Mesenchymal stem cell (in vitro differentiated cells and primary cell): ENCODE measurements around the gene ZNRD2.

Source experiments
- DNase-seq: peaks from one replicate; pipeline ENCODE4 v3.0.0-alpha.2; 2013
- H2AFZ ChIP-seq: one replicate; pipeline ENCODE4 v1.6.1; 2013; ENCODE audit warnings: low read depth, mild to moderate bottlenecking, control low read depth, inconsistent platforms, low read length, moderate library complexity
- H2AK5ac ChIP-seq: 2 replicates; pipeline ENCODE4 v1.6.1; 2013; ENCODE audit warnings: low read length, moderate library complexity, mild to moderate bottlenecking, inconsistent platforms; ENCODE audit not compliant: severe bottlenecking
- H2BK120ac ChIP-seq: one replicate; pipeline ENCODE4 v1.6.1; 2013; ENCODE audit warnings: low read depth, mild to moderate bottlenecking, inconsistent platforms, low read length, moderate library complexity
- H2BK12ac ChIP-seq, 2 experiments: one replicate each; pipeline ENCODE4 v1.6.1; 2013; ENCODE audit warnings: inconsistent platforms in 2 of 2, low read length in 2 of 2, mild to moderate bottlenecking in 2 of 2, moderate library complexity in 2 of 2, control low read depth in 1 of 2
- H2BK15ac ChIP-seq: one replicate; pipeline ENCODE4 v1.6.1; 2013; ENCODE audit warnings: mild to moderate bottlenecking, low read depth, inconsistent platforms; ENCODE audit not compliant: poor library complexity, severe bottlenecking
- H2BK5ac ChIP-seq: 2 replicates; pipeline ENCODE4 v1.6.1; 2013; ENCODE audit warnings: low read depth, mild to moderate bottlenecking, low read length, control low read depth, inconsistent platforms; ENCODE audit not compliant: poor library complexity, severe bottlenecking
- H3K14ac ChIP-seq, 2 experiments: one replicate each; pipeline ENCODE4 v1.6.1; 2013; ENCODE audit warnings: inconsistent platforms in 2 of 2, low read length in 2 of 2, control low read depth in 1 of 2, mild to moderate bottlenecking in 1 of 2, moderate library complexity in 1 of 2
- H3K18ac ChIP-seq, 2 experiments: one replicate each; pipeline ENCODE4 v1.6.1; 2013; ENCODE audit warnings: inconsistent platforms in 2 of 2, low read length in 2 of 2, control low read depth in 1 of 2, low read depth in 1 of 2, mild to moderate bottlenecking in 1 of 2
- H3K23ac ChIP-seq, 2 experiments: one replicate each; pipeline ENCODE4 v1.6.1; 2013; ENCODE audit warnings: inconsistent platforms in 2 of 2, low read length in 2 of 2, mild to moderate bottlenecking in 2 of 2, moderate library complexity in 2 of 2, control low read depth in 1 of 2
- H3K27ac ChIP-seq: 2 replicates; pipeline ENCODE4 v1.5.1; 2013; ENCODE audit warnings: mild to moderate bottlenecking, moderate library complexity, low read length, control low read depth, inconsistent platforms; ENCODE audit not compliant: poor library complexity, severe bottlenecking
- H3K27me3 ChIP-seq, 2 experiments: 2 replicates each; pipeline versions ENCODE4 v1.6.1 to v1.7.0; 2013; ENCODE audit warnings: low read length in 2 of 2, mild to moderate bottlenecking in 2 of 2, moderate library complexity in 2 of 2, control low read depth in 1 of 2, inconsistent platforms in 1 of 2; ENCODE audit not compliant: control insufficient read depth in 1 of 2, insufficient read depth in 1 of 2
- H3K36me3 ChIP-seq, 2 experiments: 2 replicates each; pipeline versions ENCODE4 v1.6.1 to v1.7.0; 2013; ENCODE audit warnings: low read length in 2 of 2, control low read depth in 1 of 2, inconsistent platforms in 1 of 2, low read depth in 1 of 2, mild to moderate bottlenecking in 1 of 2; ENCODE audit not compliant: insufficient read depth in 2 of 2, control insufficient read depth in 1 of 2
- H3K4ac ChIP-seq, 2 experiments: one replicate each; pipeline ENCODE4 v1.6.1; 2013; ENCODE audit warnings: inconsistent platforms in 2 of 2, low read length in 2 of 2, mild to moderate bottlenecking in 2 of 2, moderate library complexity in 2 of 2, control low read depth in 1 of 2, low read depth in 1 of 2
- H3K4me1 ChIP-seq: 2 replicates; pipeline ENCODE4 v1.6.1; 2013; ENCODE audit warnings: low read depth, low read length, control low read depth; ENCODE audit not compliant: control insufficient read depth, insufficient read depth
- H3K4me2 ChIP-seq: 2 replicates; pipeline ENCODE4 v1.6.1; 2013; ENCODE audit warnings: low read length, mild to moderate bottlenecking, inconsistent platforms; ENCODE audit not compliant: poor library complexity, severe bottlenecking
- H3K4me3 ChIP-seq, 2 experiments: 2 replicates each; pipeline versions ENCODE4 v1.5.1 to v1.7.0; 2013; ENCODE audit warnings: low read length in 2 of 2, mild to moderate bottlenecking in 2 of 2, control low read depth in 1 of 2, low read depth in 1 of 2; ENCODE audit not compliant: insufficient read depth in 1 of 2
- H3K79me1 ChIP-seq: replicated peaks from 2 replicates; pipeline ENCODE4 v1.6.1; 2013; ENCODE audit warnings: mild to moderate bottlenecking, control low read depth, low read length, inconsistent platforms; ENCODE audit not compliant: poor library complexity, severe bottlenecking
- H3K9ac ChIP-seq: 2 replicates; pipeline ENCODE4 v1.7.0; 2013; ENCODE audit warnings: mild to moderate bottlenecking, low read length, moderate library complexity
- H3K9me3 ChIP-seq: 2 replicates; pipeline ENCODE4 v1.7.0; 2013; ENCODE audit warnings: mild to moderate bottlenecking, low read length; ENCODE audit not compliant: control insufficient read depth
- H4K8ac ChIP-seq: one replicate; pipeline ENCODE4 v1.6.1; 2013; ENCODE audit warnings: inconsistent platforms, mild to moderate bottlenecking, low read length, moderate library complexity
- H4K91ac ChIP-seq: one replicate; pipeline ENCODE4 v1.6.1; 2013; ENCODE audit warnings: mild to moderate bottlenecking, low read length, inconsistent platforms
- WGBS: methylation state at CpG from one replicate; pipeline ENCODE4 v1.1.7; 2013; ENCODE audit warnings: mixed read lengths; 5-methylcytosine and 5-hydroxymethylcytosine counted together

The ZNRD2 gene

DNA sequence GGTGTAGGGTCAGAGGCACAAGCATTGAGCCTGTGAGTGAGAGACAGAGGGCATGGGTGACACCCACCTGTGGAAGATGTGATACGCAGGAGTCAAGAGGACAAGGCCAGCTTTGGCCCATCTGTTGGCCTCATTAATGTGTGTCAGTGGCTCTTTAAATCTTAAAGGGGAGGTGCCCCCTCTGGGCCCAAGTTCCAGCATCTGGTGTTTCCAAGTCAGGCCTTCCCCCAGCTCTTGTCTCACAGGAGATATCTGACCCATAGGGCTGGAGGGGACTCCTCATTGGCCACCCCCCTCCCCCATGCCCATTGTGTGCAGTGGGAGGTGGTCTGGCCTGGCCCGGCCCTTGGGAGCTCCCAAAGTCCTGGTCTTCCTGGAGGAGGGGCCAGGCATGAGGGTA is 16.4 kb downstream of the ZNRD2 start:
- Histone ChIP-seq H3K27me3 (no peaks in the 10 kb centered on the region), H2BK15ac (no peak overlapping the region), H4K8ac (peak overlapping the region; percentile 24), H3K18ac (peak overlapping the region in 1 of 2 experiments; percentile 37), H2AFZ (no peak overlapping the region), H3K4me2 (no peak overlapping the region), H2BK120ac (no peak overlapping the region), H3K23ac (peak overlapping the region in 1 of 2 experiments; percentile 1), H3K79me1 (peaks cover 17% of the 10 kb centered on the region), H4K91ac (peak overlapping the region; percentile 2), H3K9me3 (no peaks in the 10 kb centered on the region), H3K4me1 (peaks cover 26% of the 10 kb centered on the region), H3K9ac (peak overlapping the region; percentile 9), H2BK5ac (no peak overlapping the region), H2BK12ac (peak overlapping the region; percentile 45 to 69), H3K36me3 (peaks cover 54 to 57% of the 10 kb centered on the region in 2 experiments), H3K14ac (no peak overlapping the region), H3K27ac (no peak overlapping the region), H3K4me3 (peak overlapping the region in 1 of 2 experiments; percentile 26), H2AK5ac (no peak overlapping the region), H3K4ac (no peak overlapping the region)
- peak; percentile 51 for DNase-seq
- WGBS: 76% methylated on average over 2 of the region's 2 CpGs

DNA sequence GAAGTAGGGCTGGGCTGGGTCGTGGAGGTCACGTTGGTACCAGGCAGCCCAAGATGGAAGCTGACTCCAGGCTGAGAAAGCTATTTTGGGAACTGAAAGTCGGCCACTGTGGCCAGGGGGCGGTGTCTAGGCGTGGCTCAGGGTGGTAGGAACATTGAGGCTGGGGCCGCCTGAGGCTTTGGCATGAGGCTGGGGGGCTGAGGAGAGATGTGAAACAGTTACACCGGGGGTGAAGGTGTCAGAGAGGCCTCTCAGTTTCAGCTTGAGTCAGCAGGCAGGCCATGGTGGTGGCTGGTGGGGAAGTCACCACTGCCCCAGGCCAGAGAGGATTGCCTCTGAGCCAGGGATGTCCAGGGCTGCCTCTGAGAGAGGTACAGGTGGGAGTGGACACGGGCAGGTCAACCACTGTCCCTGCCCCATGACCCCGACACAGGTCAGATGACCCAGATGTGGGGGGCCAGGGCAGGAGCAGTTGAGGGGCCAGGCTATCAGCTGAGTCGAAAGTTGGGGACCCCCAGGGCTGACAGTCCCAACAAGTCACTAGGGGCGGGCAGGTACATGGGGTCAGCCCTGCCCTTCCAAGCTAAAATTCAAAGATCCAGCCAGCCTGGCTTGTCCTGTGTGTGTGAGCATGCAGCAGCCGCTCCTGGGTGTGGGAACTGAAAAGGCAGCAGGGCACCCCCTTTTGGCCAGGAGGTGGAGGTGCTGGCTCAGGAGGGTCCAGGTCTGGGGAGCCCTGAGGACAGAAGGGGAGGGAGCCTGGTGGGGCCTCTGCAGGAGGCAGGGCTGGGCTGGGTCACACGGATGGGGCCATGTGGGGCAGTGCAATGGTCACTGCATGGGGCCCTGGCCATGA is 18.1 kb downstream of the ZNRD2 start:
- Histone ChIP-seq H3K4me2 (no peak overlapping the region), H3K9ac (peak overlapping the region; percentile 59), H3K27me3 (no peaks in the 10 kb centered on the region), H3K4ac (peak overlapping the region in 1 of 2 experiments; percentile 54), H2BK12ac (peak overlapping the region; percentile 27 to 42), H3K79me1 (peaks cover 17% of the 10 kb centered on the region), H3K9me3 (no peaks in the 10 kb centered on the region), H3K4me1 (peaks cover 38% of the 10 kb centered on the region), H3K14ac (peak overlapping the region in 1 of 2 experiments; percentile 41), H2BK120ac (peak overlapping the region; percentile 11), H2BK15ac (no peak overlapping the region), H3K27ac (no peak overlapping the region), H2AFZ (no peak overlapping the region), H4K91ac (peak overlapping the region; percentile 88), H3K18ac (peak overlapping the region; percentile 29 to 63), H3K23ac (peak overlapping the region in 1 of 2 experiments; percentile 6), H3K4me3 (no peak overlapping the region), H4K8ac (peak overlapping the region; percentile 85), H2AK5ac (peak overlapping the region; percentile 66), H3K36me3 (peaks cover 50 to 53% of the 10 kb centered on the region in 2 experiments), H2BK5ac (no peak overlapping the region)
- 66% methylated on average over 13 of the region's 13 CpGs for WGBS
- peak; percentile 59 for DNase-seq

DNA sequence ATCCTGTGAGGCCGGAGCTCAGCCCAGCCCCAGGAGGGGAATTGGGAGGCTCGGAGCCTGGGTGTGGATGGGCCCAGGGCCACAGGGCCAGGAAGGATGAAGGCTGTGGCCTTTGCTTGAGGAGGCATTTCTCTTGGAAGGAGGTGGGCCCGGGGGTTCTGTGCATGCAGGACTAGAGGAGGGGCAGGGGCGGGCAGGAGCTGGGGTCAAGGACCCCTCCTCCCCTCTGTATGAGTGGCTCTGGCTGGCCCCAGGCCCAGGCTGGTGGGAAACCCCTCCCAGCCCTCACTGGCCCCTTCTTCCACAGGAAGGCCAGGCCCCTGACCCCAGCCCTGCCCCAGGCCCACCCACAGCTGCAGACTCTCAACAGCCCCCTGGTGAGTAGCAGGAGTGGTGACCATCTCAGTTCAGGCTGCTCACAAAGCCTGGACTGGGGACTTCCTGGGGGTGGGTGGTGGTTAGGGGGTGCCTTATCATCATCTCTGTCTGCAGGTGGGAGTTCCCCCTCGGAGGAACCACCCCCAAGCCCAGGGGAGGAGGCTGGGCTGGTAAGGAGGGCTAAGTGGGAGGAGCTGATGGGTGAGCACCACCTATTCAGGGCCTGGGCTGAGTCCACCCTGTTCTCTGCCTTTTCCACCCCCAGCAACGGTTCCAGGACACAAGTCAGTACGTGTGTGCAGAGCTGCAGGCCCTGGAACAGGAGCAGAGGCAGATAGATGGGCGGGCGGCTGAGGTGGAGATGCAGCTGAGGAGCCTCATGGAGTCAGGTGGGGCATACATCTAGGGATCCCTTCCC is 19.4 kb downstream of the ZNRD2 start:
- Histone ChIP-seq H4K8ac (peak overlapping the region; percentile 46), H2BK15ac (peak overlapping the region; percentile 79), H3K9ac (no peak overlapping the region), H3K14ac (no peak overlapping the region), H2AK5ac (no peak overlapping the region), H2AFZ (no peak overlapping the region), H3K36me3 (peaks cover 44 to 50% of the 10 kb centered on the region in 2 experiments), H3K27me3 (no peaks in the 10 kb centered on the region), H3K23ac (no peak overlapping the region), H3K4me1 (peaks cover 39% of the 10 kb centered on the region), H2BK120ac (no peak overlapping the region), H2BK5ac (no peak overlapping the region), H3K27ac (no peak overlapping the region), H3K4ac (no peak overlapping the region), H3K18ac (no peak overlapping the region), H4K91ac (peak overlapping the region; percentile 41), H3K4me3 (no peak overlapping the region), H3K79me1 (peaks cover 14% of the 10 kb centered on the region), H2BK12ac (no peak overlapping the region), H3K4me2 (no peak overlapping the region), H3K9me3 (no peaks in the 10 kb centered on the region)
- 87% methylated on average over 7 of the region's 9 CpGs for WGBS
- no peak for DNase-seq

DNA sequence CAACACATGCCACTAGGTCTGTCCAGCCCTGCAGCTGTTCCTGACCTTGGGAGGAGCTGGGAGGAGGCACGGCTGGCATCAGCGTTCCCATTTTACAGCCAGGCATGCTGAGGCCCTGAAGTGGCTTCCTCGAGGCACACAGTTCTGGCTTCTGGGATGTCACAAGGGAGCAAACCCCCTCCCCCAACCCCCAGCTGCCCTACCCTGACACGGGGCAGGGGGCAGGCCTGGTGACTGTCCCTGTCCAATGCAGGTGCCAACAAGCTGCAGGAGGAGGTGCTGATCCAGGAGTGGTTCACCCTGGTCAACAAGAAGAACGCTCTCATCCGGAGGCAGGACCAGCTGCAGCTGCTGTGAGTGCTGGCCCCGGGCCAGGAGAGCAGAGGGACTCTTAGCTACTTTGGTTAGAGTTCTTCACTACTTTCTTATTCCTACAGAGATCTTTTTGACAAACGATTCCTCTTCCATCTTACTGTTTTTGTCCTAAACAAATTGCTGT is 20.0 kb downstream of the ZNRD2 start:
- no peaks in the 10 kb centered on the region for H3K27me3 ChIP-seq
- no peak overlapping the region for H2BK15ac ChIP-seq
- H2AFZ ChIP-seq: no peak overlapping the region
- H2AK5ac ChIP-seq: no peak overlapping the region
- no peak overlapping the region for H3K4ac ChIP-seq
- DNase-seq: no peak
- no peak overlapping the region for H2BK120ac ChIP-seq
- H3K27ac ChIP-seq: no peak overlapping the region
- no peak overlapping the region for H4K8ac ChIP-seq
- no peak overlapping the region for H3K4me2 ChIP-seq
- 92% methylated on average over 8 of the region's 8 CpGs for WGBS
- peaks cover 44 to 47% of the 10 kb centered on the region in 2 experiments for H3K36me3 ChIP-seq
- H3K9ac ChIP-seq: no peak overlapping the region
- H2BK5ac ChIP-seq: no peak overlapping the region
- no peak overlapping the region for H3K14ac ChIP-seq
- H3K18ac ChIP-seq: no peak overlapping the region
- peaks cover 40% of the 10 kb centered on the region for H3K4me1 ChIP-seq
- H3K79me1 ChIP-seq: peaks cover 14% of the 10 kb centered on the region
- no peak overlapping the region for H3K4me3 ChIP-seq
- H3K23ac ChIP-seq: no peak overlapping the region
- H4K91ac ChIP-seq: no peak overlapping the region
- H3K9me3 ChIP-seq: no peaks in the 10 kb centered on the region
- no peak overlapping the region for H2BK12ac ChIP-seq
